K562 (cell line): ENCODE results near the gene TPD52L1. TPM values are rescaled to one million over a fixed set of nuclear protein-coding genes. Genes with fewer than 3 reads are reported as not detected.

Experiments used
- ATAC-seq: fragments of 200-7000 bp; cut with Tn5 transposase; 3 replicates; pipeline ENCODE4 v1.9.1; 2020; ENCODE audit warnings: moderate library complexity
- BruUV-seq: library from RNA; stranded (reverse); fragments of 400-500 nt; replicated peaks from 2 replicates; lab custom pipeline; 2021; lab: Mats Ljungman, UMichigan
- CTCF ChIA-PET: fragments of 300-600 bp; formaldehyde crosslinking; extraction: SDS; loops from one replicate; lab custom pipeline; 2021; ENCODE audit warnings: low intra/inter-chr PET ratio; lab: Yijun Ruan, JAX
- POLR2A ChIA-PET: fragments of 300-600, 350-650 bp; sonication (Branson Sonifier 250); formaldehyde crosslinking; extraction: SDS; loops from one replicate; lab custom pipeline; 2021; ENCODE audit warnings: antibody characterized with exemption, inconsistent platforms; lab: Yijun Ruan, JAX
- DNase-seq, 4 experiments: peaks; one replicate each; pipeline versions ENCODE4 v3.0.0 to v3.0.0-alpha.2; 2011 to 2018; ENCODE audit warnings: low spot score in 3 of 4, mixed read lengths in 3 of 4; ENCODE audit errors: extremely low read depth in 1 of 4
- FAIRE-seq: peaks from 2 replicates; lab custom pipeline; 2011; peaks lifted over from hg19 to GRCh38; lab: Jason Lieb, UNC
- H2AFZ ChIP-seq: 2 replicates; pipeline ENCODE4 v1.6.0; 2011; ENCODE audit warnings: low read depth, low read length, control low read depth, inconsistent platforms
- H3K27ac ChIP-seq: fragments of 200-600 bp; 3 replicates; pipeline ENCODE4 v1.8.0; 2011; ENCODE audit warnings: low read depth, mild to moderate bottlenecking, control low read depth, inconsistent platforms, low read length, moderate library complexity, mixed read lengths; ENCODE audit errors: extremely low read depth
- H3K27me3 ChIP-seq, 2 experiments: fragments of 300-600 bp in 1 of 2; 2 replicates in 1 of 2; 3 replicates in 1 of 2; pipeline versions ENCODE4 v1.6.0 to v1.8.0; 2011; ENCODE audit warnings: inconsistent platforms in 2 of 2, low read length in 2 of 2, mild to moderate bottlenecking in 1 of 2, mixed read lengths in 1 of 2, moderate library complexity in 1 of 2; ENCODE audit not compliant: control insufficient read depth in 2 of 2, insufficient read depth in 2 of 2
- H3K36me3 ChIP-seq: fragments of 300-600 bp; 3 replicates; pipeline ENCODE4 v1.8.0; 2011; ENCODE audit warnings: mild to moderate bottlenecking, low read length, inconsistent platforms; ENCODE audit not compliant: control insufficient read depth, insufficient read depth
- H3K4me1 ChIP-seq, 2 experiments: fragments of 200-600 bp in 1 of 2; replicated peaks in 1 of 2; 2 replicates in 1 of 2; 3 replicates in 1 of 2; pipeline versions ENCODE4 v1.5.1 to v1.8.0; 2011; ENCODE audit warnings: inconsistent platforms in 2 of 2, low read length in 2 of 2, mild to moderate bottlenecking in 1 of 2, mixed read lengths in 1 of 2, moderate library complexity in 1 of 2; ENCODE audit not compliant: control insufficient read depth in 2 of 2, insufficient read depth in 2 of 2
- H3K4me2 ChIP-seq: 2 replicates; pipeline ENCODE4 v1.6.1; 2011; ENCODE audit warnings: low read length, control low read depth, inconsistent platforms, mixed read lengths; ENCODE audit not compliant: insufficient read depth
- H3K4me3 ChIP-seq: fragments of 200-600 bp; sonication (generic), shearing (Covaris generic); 2 replicates; pipeline ENCODE4 v1.5.1; 2016; ENCODE audit warnings: control low read depth, inconsistent platforms
- H3K79me2 ChIP-seq: fragments of 200-600 bp; 3 replicates; pipeline ENCODE4 v1.8.0; 2011; ENCODE audit warnings: low read length, inconsistent platforms; ENCODE audit not compliant: control insufficient read depth, insufficient read depth
- H3K9ac ChIP-seq, 2 experiments: 2 replicates each; pipeline versions ENCODE4 v1.6.0 to v1.6.1; 2011; ENCODE audit warnings: low read depth in 2 of 2, low read length in 2 of 2, control low read depth in 1 of 2, inconsistent platforms in 1 of 2, mild to moderate bottlenecking in 1 of 2, mixed read lengths in 1 of 2; ENCODE audit not compliant: insufficient read depth in 1 of 2
- H3K9me1 ChIP-seq: one replicate; pipeline ENCODE4 v1.6.0; 2011; ENCODE audit warnings: inconsistent platforms, mild to moderate bottlenecking, low read length, moderate library complexity; ENCODE audit not compliant: control insufficient read depth, insufficient read depth
- H3K9me3 ChIP-seq: replicated peaks from 2 replicates; pipeline ENCODE4 v1.5.1; 2011; ENCODE audit warnings: low read depth, low read length, inconsistent platforms; ENCODE audit not compliant: control insufficient read depth, insufficient read depth
- H4K20me1 ChIP-seq: replicated peaks from 2 replicates; pipeline ENCODE4 v1.6.1; 2011; ENCODE audit warnings: low read length, inconsistent platforms, mixed read lengths; ENCODE audit not compliant: control insufficient read depth, insufficient read depth
- ARID2 ChIP-seq: fragments of 450-650 bp; IDR thresholded peaks from 2 replicates; pipeline ENCODE4 v1.6.1; 2017; ENCODE audit warnings: antibody characterized with exemption, mild to moderate bottlenecking
- BRF2 ChIP-seq: IDR thresholded peaks from 3 replicates; pipeline ENCODE4 v1.6.1; 2011; ENCODE audit warnings: borderline replicate concordance, mild to moderate bottlenecking; ENCODE audit not compliant: insufficient read length, insufficient read depth
- CHD4 ChIP-seq: fragments of 200-600 bp; sonication (generic); IDR thresholded peaks from 3 replicates; pipeline ENCODE4 v1.6.1; 2012; ENCODE audit warnings: low read depth, mild to moderate bottlenecking, mixed read lengths, low read length, inconsistent platforms; ENCODE audit not compliant: insufficient read depth, insufficient replicate concordance, poor library complexity, severe bottlenecking
- GTF2A2 ChIP-seq: IDR thresholded peaks from 2 replicates; pipeline ENCODE4 v1.6.1; 2016; ENCODE audit warnings: mild to moderate bottlenecking, missing genetic modification characterization, missing compliant biosample characterization
- GTF2E2 ChIP-seq: fragments of 200-800 bp; sonication (Bioruptor generic); IDR thresholded peaks from 2 replicates; pipeline ENCODE4 v1.6.1; 2016; ENCODE audit warnings: missing genetic modification characterization, missing compliant biosample characterization
- HDAC1 ChIP-seq, 2 experiments: fragments of 450-650 bp; IDR thresholded peaks; 2 replicates each; pipeline ENCODE4 v1.6.1; 2016 to 2017; ENCODE audit warnings: inconsistent platforms in 1 of 2, mild to moderate bottlenecking in 1 of 2, moderate library complexity in 1 of 2
- MCM3 ChIP-seq: fragments of 450-650 bp; IDR thresholded peaks from 2 replicates; pipeline ENCODE4 v1.6.1; 2016
- NFIX ChIP-seq: fragments of 250-450 bp; sonication (Bioruptor Pico); IDR thresholded peaks from 2 replicates; pipeline ENCODE4 v1.4.0; 2020; ENCODE audit warnings: low read depth, mild to moderate bottlenecking, moderate library complexity
- NR2F6 ChIP-seq: fragments of 450-650 bp; formaldehyde crosslinking; IDR thresholded peaks from 2 replicates; pipeline ENCODE4 v1.4.0; 2020; ENCODE audit warnings: mild to moderate bottlenecking
- SETDB1 ChIP-seq: IDR thresholded peaks from one replicate; pipeline ENCODE4 v1.6.1; 2012; ENCODE audit warnings: low read length, control low read depth, inconsistent platforms
- SLC30A9 ChIP-seq: fragments of 250-450 bp; sonication (Bioruptor Pico); IDR thresholded peaks from 2 replicates; pipeline ENCODE4 v1.8.0; 2022; ENCODE audit warnings: mild to moderate bottlenecking, moderate library complexity
- SMAD2 ChIP-seq: fragments of 150-350 bp; IDR thresholded peaks from 2 replicates; pipeline ENCODE4 v1.6.1; 2014; ENCODE audit warnings: low read depth, mild to moderate bottlenecking, low read length
- SREBF2 ChIP-seq: sonication (generic); formaldehyde crosslinking; IDR thresholded peaks from 2 replicates; pipeline ENCODE4 v1.4.0; 2020; ENCODE audit warnings: mild to moderate bottlenecking, missing genetic modification reagents
- TAF9B ChIP-seq: fragments of 450-650 bp; IDR thresholded peaks from 2 replicates; pipeline ENCODE4 v1.6.1; 2018; ENCODE audit warnings: mild to moderate bottlenecking; ENCODE audit not compliant: partially characterized antibody
- ZBTB8A ChIP-seq: fragments of 450-650 bp; IDR thresholded peaks from 2 replicates; pipeline ENCODE4 v1.6.1; 2018; ENCODE audit warnings: mild to moderate bottlenecking, moderate library complexity; ENCODE audit not compliant: partially characterized antibody
- ZBTB9 ChIP-seq: fragments of 450-650 bp; formaldehyde crosslinking; IDR thresholded peaks from 2 replicates; pipeline ENCODE4 v1.4.0; 2020; ENCODE audit warnings: mild to moderate bottlenecking, moderate library complexity
- ZNF212 ChIP-seq: fragments of 450-650 bp; formaldehyde crosslinking; IDR thresholded peaks from 2 replicates; pipeline ENCODE4 v1.4.0; 2020; ENCODE audit warnings: mild to moderate bottlenecking
- ZNF3 ChIP-seq: fragments of 250-450 bp; sonication (Bioruptor Pico); IDR thresholded peaks from 2 replicates; pipeline ENCODE4 v1.5.0; 2021; ENCODE audit warnings: mild to moderate bottlenecking, moderate library complexity
- ZNF384 ChIP-seq: IDR thresholded peaks from 2 replicates; pipeline ENCODE4 v1.6.1; 2012; ENCODE audit warnings: low read depth, low read length, improper control_type of control experiment
- ZNF444 ChIP-seq: fragments of 250-450 bp; sonication (Bioruptor Pico); IDR thresholded peaks from 2 replicates; pipeline ENCODE4 v1.4.0; 2020; ENCODE audit warnings: mild to moderate bottlenecking, moderate library complexity
- ZNF780A ChIP-seq: fragments of 250-450 bp; sonication (Bioruptor Pico); IDR thresholded peaks from 2 replicates; pipeline ENCODE4 v1.5.0; 2021; ENCODE audit warnings: mild to moderate bottlenecking
- WGBS: fragments of 100-300 bp; shearing (Covaris generic); methylation state at CpG from one replicate; pipeline ENCODE4 v1.1.6; 2016; ENCODE audit warnings: low coverage, mixed read lengths; ENCODE audit not compliant: insufficient coverage; ENCODE audit errors: missing lambda C conversion rate; 5-methylcytosine and 5-hydroxymethylcytosine counted together
- in situ Hi-C: fragments of 300-500 bp; cut with MboI; formaldehyde crosslinking; loops from 4 replicates; pipeline ENCODE4 v1.15.0; 2018; ENCODE audit warnings: inconsistent platforms, mixed read lengths
- intact Hi-C: fragments of 100-400 bp; cut with micrococcal nuclease; formaldehyde crosslinking; loops from 2 replicates; pipeline ENCODE4 v1.14.2; 2022
- polyA plus RNA-seq, 8 experiments: library from polyadenylated mRNA; depleted of rRNA in 4 of 8; stranded (reverse) in 5 of 8; unstranded in 3 of 8; fragments of >200 nt; fragmentation: Nextera tagmentation in 2 of 8; fragmentation: Illumina TruSeq in 1 of 8; extraction: Ambion mirVana in 2 of 8; extraction: Trizol in 1 of 8; gene quantifications; 2 replicates each; pipeline versions ENCODE4 v1.2.1 to v1.2.3, GENCODE V29; 2011 to 2014; ENCODE audit warnings: inconsistent platforms in 1 of 8, missing spikeins in 1 of 8
- total RNA-seq, 7 experiments: library from RNA; depleted of rRNA in 6 of 7; stranded (reverse); fragments of >200 nt in 6 of 7; fragmentation: Illumina TruSeq in 2 of 7; extraction: Trizol in 2 of 7; gene quantifications; 2 replicates each; pipeline versions ENCODE4 v1.2.1 to v1.2.3, GENCODE V29; 2011 to 2021; ENCODE audit warnings: low replicate concordance in 1 of 7

The TPD52L1 gene
- total and polyA plus RNA-seq, 9 of the 15 experiments (the other 6 are each of a cell fraction or from before 2014, with no cell fraction given) = 12.9 to 149 (median 75.7) TPM

- TF ChIP-seq ZNF384 (no peak), SLC30A9 (CRISPR knock-in tag) (no peak), ZNF780A (CRISPR knock-in tag) (no peak)
These were observed 21.1 kb downstream of the TPD52L1 start (continued) for GRCh38 chr6:125174626-125175025.

GRCh38 chr6:125175466-125176048 lies 22.0 kb downstream of the TPD52L1 start:
- no peak overlapping the region for H2AFZ ChIP-seq
- in situ Hi-C loops = no loop called here
- TF ChIP-seq ZNF212 (CRISPR knock-in tag) (no peak), GTF2E2 (tag) (no peak), NR2F6 (no peak), BRF2 (no peak), SMAD2 (no peak), GTF2A2 (no peak), ZNF444 (CRISPR knock-in tag) (no peak), NFIX (CRISPR knock-in tag) (no peak), TAF9B (no peak), ZBTB9 (no peak), CHD4 (no peak), ARID2 (no peak), HDAC1 (IDR thresholded peaks at IDR 0.05) (no peak), SREBF2 (CRISPR knock-in tag) (no peak), ZNF3 (no peak), ZBTB8A (no peak), MCM3 (no peak), SETDB1 (no peak)
- no peak for FAIRE-seq
- H3K36me3 ChIP-seq = no peaks in the 10 kb centered on the region
- H3K4me1 ChIP-seq = peaks cover 0 to 23% of the 10 kb centered on the region in 2 experiments; a peak in 2 of 5 replicates
- no peak overlapping the region for H3K4me3 ChIP-seq
- ChIA-PET POLR2A (interaction anchor here (0.6 to 1.3 kb wide), 4 partner anchors 13 to 212 kb away, joined by 3 to 8 read pairs (median 4); no protein-coding TSS in a partner anchor), CTCF (no interaction called here)
- intact Hi-C loops = no loop called here
- no peaks in the 10 kb centered on the region for H3K9me1 ChIP-seq
- no peak overlapping the region for H3K4me2 ChIP-seq
- BruUV-seq = no TSS peak
- 0 out of 3 replicates have a peak, but pooled peaks cover 2% of the 10 kb centered on the region for H3K79me2 ChIP-seq
- H3K9ac ChIP-seq = no peak overlapping the region
- no peaks in the 10 kb centered on the region for H3K9me3 ChIP-seq
- no peaks in the 10 kb centered on the region for H3K27me3 ChIP-seq
- no peak overlapping the region for H3K27ac ChIP-seq
- H4K20me1 ChIP-seq = no peaks in the 10 kb centered on the region
- no peak for ATAC-seq
- no peak for DNase-seq
- 77% methylated on average over 1 of the region's 1 CpG for WGBS
